Heart left ventricle (tissue), 16 donors: ENCODE measurements around the gene ZDHHC3. TPM values are rescaled to one million over a fixed set of nuclear protein-coding genes. Genes with fewer than 3 reads are reported as not detected.

Experiments
- ATAC-seq, 4 donors: fragments of 200-7000 bp; cut with Tn5 transposase; one replicate each; pipeline ENCODE4 v1.9.1; 2020 to 2022; ENCODE audit warnings: moderate library complexity in 4 of 4, mild to moderate bottlenecking in 3 of 4, moderate number of reproducible peaks in 1 of 4
- DNase-seq, 5 donors: peaks; one replicate each; pipeline ENCODE4 v3.0.0-alpha.2; 2020
- H3K27ac ChIP-seq, 12 donors: fragments of 200-600 bp; sonication (generic) in 4 of 12; one replicate each; pipeline versions ENCODE4 v1.5.0 to v1.8.0; 2016 to 2022; ENCODE audit warnings: mild to moderate bottlenecking in 2 of 12
- H3K27me3 ChIP-seq, 9 donors: fragments of 200-600 bp; sonication (generic) in 2 of 9; one replicate each; pipeline versions ENCODE4 v1.5.1 to v1.8.0; 2016 to 2022; ENCODE audit warnings: mild to moderate bottlenecking in 3 of 9
- H3K36me3 ChIP-seq, 9 donors: fragments of 200-600 bp; sonication (generic) in 2 of 9; one replicate each; pipeline versions ENCODE4 v1.5.0 to v1.8.0; 2018 to 2022; ENCODE audit warnings: mild to moderate bottlenecking in 2 of 9
- H3K4me1 ChIP-seq, 12 donors: fragments of 200-600 bp; sonication (generic) in 4 of 12; one replicate each; pipeline versions ENCODE4 v1.5.0 to v1.8.0; 2016 to 2022; ENCODE audit warnings: mild to moderate bottlenecking in 3 of 12
- H3K4me3 ChIP-seq, 12 donors: fragments of 200-600 bp; sonication (generic) in 4 of 12; one replicate each; pipeline versions ENCODE4 v1.5.0 to v1.8.0; 2017 to 2022; ENCODE audit warnings: mild to moderate bottlenecking in 9 of 12, moderate library complexity in 4 of 12
- H3K9me3 ChIP-seq, 12 donors: fragments of 200-600 bp; sonication (generic) in 4 of 12; one replicate each; pipeline versions ENCODE4 v1.5.0 to v1.8.0; 2016 to 2022; ENCODE audit warnings: mild to moderate bottlenecking in 1 of 12
- POLR2A ChIP-seq, 2 donors: fragments of 450-650 bp; IDR thresholded peaks; one replicate each; pipeline ENCODE4 v1.6.1; 2017; ENCODE audit warnings: antibody characterized with exemption in 2 of 2, mild to moderate bottlenecking in 2 of 2, moderate library complexity in 2 of 2
- WGBS, 4 donors: extraction: QIAGEN DNeasy Blood & Tissue Kit in 2 of 4; methylation state at CpG; one replicate each; pipeline versions ENCODE4 v1.1.5 to v1.1.7; 2013 to 2018; 5-methylcytosine and 5-hydroxymethylcytosine counted together
- intact Hi-C, 10 donors: fragments of 100-400 bp; cut with DNase I; formaldehyde crosslinking; loops; one replicate each; pipeline versions ENCODE4 v1.11.1 to v1.14.2; 2022
- polyA plus RNA-seq, 2 donors: library from polyadenylated mRNA; stranded (reverse); fragments of 200-250 nt; gene quantifications; one replicate each; pipeline ENCODE4 v1.2.3, GENCODE V29; 2013
- total RNA-seq, 9 donors: library from RNA; depleted of rRNA in 2 of 9; stranded (reverse); fragments of >200 nt in 2 of 9; fragmentation: NEBNext Ultra II Directional in 3 of 9; extraction: Animal tissue kit (Norgen Biotek cat#: 25700) in 3 of 9; gene quantifications; one replicate each; pipeline versions ENCODE4 v1.1.0 to v1.2.4, GENCODE V29; 2016 to 2023
- TF ChIP-seq, protein P1 (sequence below), 12 donors: fragments of 200-600 bp; sonication (generic) in 4 of 12; IDR thresholded peaks; one replicate each; pipeline versions ENCODE4 v1.5.0 to v1.8.0; 2018 to 2022; ENCODE audit warnings: antibody characterized with exemption in 12 of 12, mild to moderate bottlenecking in 5 of 12
- donor health status: ischemic (EF 13 %, LVEDD 7.1; RV severe dilation, severe dysfunction).
- donor health status: healthy with polysubstance abuse.
- donor health status: DM: no; HTN: yes; CAD: no.
- donor health status: DM: no; HTN: no; CAD: no.
- donor health status: ischemic (EF 25% LVEDD 6.9; RV normal size, moderate dysfunction).
- donor health status: ischemic (EF 25% LVEDD 5.7; RV mildly dilated, moderate dysfunction).
- donor health status: healthy.
- donor health status: DM: yes; HTN: yes; CAD: no.
- donor health status: ischemic (EF 35%, LVEDD 5.7; RV mildly dilated, moderate dysfunction).
- donor health status: nonischemic (EF 11% LVEDD 7.7; RV severe dilation, severe dysfunction).
- donor health status: DM: yes; HTN: yes; CAD: no.
- donor health status: PGD.
- donor health status: ischemic (EF 29% LVEDD 5.4; RV normal size, mild dysfunction).
- donor health status: nonischemic (EF 23%, LVEDD 6.1; RV moderate dilation, normal function).

Gene ZDHHC3
- total and polyA plus RNA-seq, 11 donors, result 17.9 to 94.7 (median 52.7) TPM

DNA sequence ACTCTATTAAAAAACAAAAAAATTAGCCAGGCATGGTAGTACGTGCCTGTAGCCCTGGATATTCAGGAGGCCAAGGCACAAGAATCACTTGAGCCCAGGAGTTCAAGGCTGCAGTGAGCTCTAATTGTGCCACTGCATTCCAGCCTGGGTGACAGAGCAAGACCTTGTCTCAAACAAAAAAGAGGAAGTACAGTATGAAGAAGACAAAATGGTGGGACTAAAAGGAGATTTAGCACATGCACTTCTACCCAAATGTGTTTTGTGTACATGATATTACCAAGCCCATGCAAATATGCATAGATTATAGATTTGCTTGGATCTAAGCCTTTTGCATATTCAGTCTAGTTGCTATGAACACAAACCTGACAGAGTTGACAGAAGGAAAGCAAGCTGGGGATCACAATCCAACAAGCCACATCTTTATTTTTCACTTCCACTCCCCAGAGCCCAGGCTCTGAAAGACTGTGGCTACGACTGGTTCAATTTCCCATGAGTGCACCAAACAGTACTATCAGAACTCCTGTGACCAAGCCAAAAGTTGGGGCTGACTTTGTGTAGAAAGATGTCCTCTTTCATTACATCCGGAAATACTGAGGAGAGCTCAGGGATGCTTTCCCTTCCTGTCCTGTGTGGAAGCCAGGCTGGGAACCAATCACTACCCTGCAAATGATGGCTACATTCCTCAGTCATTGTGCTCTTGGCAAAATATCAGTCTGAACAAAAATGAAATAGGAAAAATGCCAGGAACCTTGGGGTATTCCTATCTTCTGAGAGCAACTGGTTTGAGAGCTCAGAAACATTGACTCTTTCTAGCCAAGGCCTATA, 52.1 kb downstream of the ZDHHC3 start:
- Histone ChIP-seq H3K27me3 (no peaks in the 10 kb centered on the region), H3K4me3 (no peak overlapping the region), H3K4me1 (peaks cover 0 to 16% (median 6%) of the 10 kb centered on the region in 12 donors), H3K9me3 (no peaks in the 10 kb centered on the region), H3K36me3 (peaks cover 0 to 70% (median 51%) of the 10 kb centered on the region in 9 donors), H3K27ac (no peak overlapping the region)
- 60 to 70% (median 64%) methylated on average over 3 of the region's 3 CpGs for WGBS, 4 donors
- TF ChIP-seq POLR2A (IDR thresholded peaks at IDR 0.05), result no peak
- TF ChIP-seq, protein P1, sequence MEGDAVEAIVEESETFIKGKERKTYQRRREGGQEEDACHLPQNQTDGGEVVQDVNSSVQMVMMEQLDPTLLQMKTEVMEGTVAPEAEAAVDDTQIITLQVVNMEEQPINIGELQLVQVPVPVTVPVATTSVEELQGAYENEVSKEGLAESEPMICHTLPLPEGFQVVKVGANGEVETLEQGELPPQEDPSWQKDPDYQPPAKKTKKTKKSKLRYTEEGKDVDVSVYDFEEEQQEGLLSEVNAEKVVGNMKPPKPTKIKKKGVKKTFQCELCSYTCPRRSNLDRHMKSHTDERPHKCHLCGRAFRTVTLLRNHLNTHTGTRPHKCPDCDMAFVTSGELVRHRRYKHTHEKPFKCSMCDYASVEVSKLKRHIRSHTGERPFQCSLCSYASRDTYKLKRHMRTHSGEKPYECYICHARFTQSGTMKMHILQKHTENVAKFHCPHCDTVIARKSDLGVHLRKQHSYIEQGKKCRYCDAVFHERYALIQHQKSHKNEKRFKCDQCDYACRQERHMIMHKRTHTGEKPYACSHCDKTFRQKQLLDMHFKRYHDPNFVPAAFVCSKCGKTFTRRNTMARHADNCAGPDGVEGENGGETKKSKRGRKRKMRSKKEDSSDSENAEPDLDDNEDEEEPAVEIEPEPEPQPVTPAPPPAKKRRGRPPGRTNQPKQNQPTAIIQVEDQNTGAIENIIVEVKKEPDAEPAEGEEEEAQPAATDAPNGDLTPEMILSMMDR (IDR thresholded peaks at IDR 0.05), result no peak
- ATAC-seq (no peak), DNase-seq (no peak)
- intact Hi-C loops, result no loop called here

DNA sequence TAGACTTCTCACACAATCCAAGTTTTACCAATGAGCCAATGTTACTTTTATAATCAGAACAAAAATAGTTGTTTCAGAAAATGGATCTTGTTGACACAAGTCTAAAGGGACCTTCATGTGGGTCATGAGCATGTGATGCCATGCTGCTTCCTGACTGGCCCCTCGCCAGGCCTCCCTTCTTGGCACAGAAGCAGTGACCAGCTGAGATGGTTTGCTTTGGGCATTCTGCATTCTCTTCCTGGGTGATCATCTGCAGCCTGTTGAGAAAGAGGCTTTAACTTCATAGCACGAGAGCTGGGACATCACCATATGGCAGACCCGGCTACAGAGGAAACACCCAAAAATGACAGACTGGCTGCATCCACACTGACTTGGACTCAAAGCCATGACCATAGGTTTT, 55.9 kb downstream of the ZDHHC3 start:
- TF ChIP-seq POLR2A (IDR thresholded peaks at IDR 0.05), result no peak
- DNase-seq, result no peak
- peaks cover 0 to 30% (median 11%) of the 10 kb centered on the region in 12 donors for H3K4me1 ChIP-seq
- no peak for ATAC-seq
- 86 to 97% (median 93%) methylated on average over 3 of the region's 3 CpGs for WGBS, 4 donors
- no peak overlapping the region for H3K4me3 ChIP-seq
- H3K27ac ChIP-seq, result no peak overlapping the region
- H3K27me3 ChIP-seq, result no peaks in the 10 kb centered on the region
- H3K9me3 ChIP-seq, result no peaks in the 10 kb centered on the region
- intact Hi-C loops, result no loop called here
- H3K36me3 ChIP-seq, result peaks cover 0 to 40% (median 18%) of the 10 kb centered on the region in 9 donors

DNA sequence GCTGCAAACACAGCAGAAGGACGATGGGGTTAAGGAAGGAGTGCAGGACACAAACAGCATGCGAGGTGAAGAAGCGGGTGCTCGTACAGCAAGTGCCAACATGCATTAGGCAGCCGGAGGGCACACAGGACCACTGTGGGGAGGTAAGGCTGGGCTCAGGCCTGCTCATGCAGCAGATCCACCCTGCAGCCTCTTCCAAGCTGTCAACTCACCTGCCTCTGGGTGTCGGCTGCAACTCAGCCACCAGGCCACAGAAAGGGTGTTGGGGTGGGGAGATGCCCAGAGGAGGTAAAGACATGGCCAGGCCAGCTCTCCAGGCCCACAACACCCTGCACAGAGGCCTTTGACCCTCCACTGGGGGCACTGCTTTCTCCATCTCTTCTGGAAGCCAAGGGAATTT, 57.4 kb downstream of the ZDHHC3 start:
- ATAC-seq (no peak), DNase-seq (no peak)
- 88 to 96% (median 90%) methylated on average over 6 of the region's 6 CpGs for WGBS, 4 donors
- no peak overlapping the region for H3K4me3 ChIP-seq
- TF ChIP-seq, protein P1 (IDR thresholded peaks at IDR 0.05), result no peak
- no peak for TF ChIP-seq POLR2A (IDR thresholded peaks at IDR 0.05)
- peaks cover 0 to 37% (median 18%) of the 10 kb centered on the region in 9 donors for H3K36me3 ChIP-seq
- intact Hi-C loops, result loop anchor here in 2 of 10 donors (5.0 kb wide), 2 partner anchors 386 to 391 kb away; no protein-coding TSS in a partner anchor
- peaks cover 0 to 18% (median 3%) of the 10 kb centered on the region in 12 donors for H3K4me1 ChIP-seq
- no peak overlapping the region for H3K27ac ChIP-seq
- H3K27me3 ChIP-seq, result no peaks in the 10 kb centered on the region
- H3K9me3 ChIP-seq, result no peaks in the 10 kb centered on the region

DNA sequence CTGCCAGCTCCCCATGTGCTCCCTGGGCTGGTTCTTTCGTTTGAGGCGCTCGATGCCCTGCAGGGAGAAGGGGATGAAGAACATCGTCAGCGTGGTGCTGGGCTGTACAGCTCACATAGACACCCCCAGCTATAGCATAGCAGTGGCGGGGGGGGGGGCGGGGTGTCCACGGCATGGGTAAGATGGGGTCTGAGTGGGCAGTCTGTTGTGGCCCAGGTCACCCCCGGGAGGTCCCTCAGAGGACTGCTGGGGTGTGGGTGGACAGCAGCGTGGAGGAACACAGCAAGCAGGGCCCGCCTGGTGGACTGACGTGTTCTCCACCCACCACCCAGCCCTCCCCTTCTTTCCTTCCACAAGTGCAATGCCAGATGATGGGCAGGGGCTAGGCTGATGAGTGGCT, 57.9 kb downstream of the ZDHHC3 start:
- Histone ChIP-seq H3K4me3 (no peak overlapping the region), H3K4me1 (peaks cover 0 to 15% (median 2%) of the 10 kb centered on the region in 12 donors), H3K9me3 (no peaks in the 10 kb centered on the region), H3K27me3 (no peaks in the 10 kb centered on the region), H3K36me3 (peaks cover 0 to 34% (median 18%) of the 10 kb centered on the region in 9 donors), H3K27ac (no peak overlapping the region)
- ATAC-seq, result no peak
- 92 to 97% (median 95%) methylated on average over 10 to 12 of the region's 12 CpGs for WGBS, 4 donors
- TF ChIP-seq, protein P1 (IDR thresholded peaks at IDR 0.05), result no peak
- no peak for TF ChIP-seq POLR2A (IDR thresholded peaks at IDR 0.05)
- no peak for DNase-seq
- intact Hi-C loops, result loop anchor here in 2 of 10 donors (5.0 kb wide), 2 partner anchors 386 to 391 kb away; no protein-coding TSS in a partner anchor
